Measurements from ENCODE around the gene SPTLC1.
"Not testable (repeated sequence)": the region's sequence is repeated elsewhere in the genome, so short reads cannot be mapped to it uniquely, and the experiment has no call there.

SPTLC1 gene

GRCh38 chr9:92140074-92140753, 25.0 kb upstream of the SPTLC1 start:
- DNase-seq: peak; percentile 90

DNA sequence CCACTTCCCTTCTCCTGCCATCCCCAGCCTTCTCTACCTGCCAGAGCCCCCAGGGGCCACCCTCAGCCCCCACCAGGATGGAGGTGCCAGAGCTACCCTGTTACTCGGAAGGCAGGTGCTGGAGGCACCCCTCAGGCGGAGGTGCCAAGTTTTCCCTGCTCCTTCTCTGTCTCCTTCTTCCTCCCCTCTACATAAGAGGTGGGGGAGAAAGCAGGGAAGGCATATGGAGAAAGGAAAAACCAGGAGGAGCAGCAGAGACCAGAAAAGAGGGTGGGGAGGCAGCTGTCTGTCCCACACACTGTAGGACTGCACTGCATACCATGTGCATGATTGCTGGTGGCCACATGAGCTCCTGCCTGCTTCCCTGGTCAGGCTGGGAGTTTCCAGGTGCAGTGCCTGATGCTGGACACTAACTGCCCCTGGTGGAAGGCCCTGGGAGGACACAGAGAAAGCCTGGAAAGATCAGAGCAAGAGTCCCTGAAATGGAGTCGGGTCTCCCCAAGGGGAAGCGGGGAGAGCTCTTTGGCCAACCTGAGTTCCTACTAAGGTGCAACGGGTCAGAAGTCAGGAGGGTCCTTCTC, 23.8 kb upstream of the SPTLC1 start:
- DNase-seq: not testable (repeated sequence)

- peak; percentile 87 for DNase-seq
Measured at GRCh38 chr9:92138157-92138959, 23.1 kb upstream of the SPTLC1 start.

GRCh38 chr9:92136184-92136858, 21.1 kb upstream of the SPTLC1 start:
- DNase-seq: no peak

DNA sequence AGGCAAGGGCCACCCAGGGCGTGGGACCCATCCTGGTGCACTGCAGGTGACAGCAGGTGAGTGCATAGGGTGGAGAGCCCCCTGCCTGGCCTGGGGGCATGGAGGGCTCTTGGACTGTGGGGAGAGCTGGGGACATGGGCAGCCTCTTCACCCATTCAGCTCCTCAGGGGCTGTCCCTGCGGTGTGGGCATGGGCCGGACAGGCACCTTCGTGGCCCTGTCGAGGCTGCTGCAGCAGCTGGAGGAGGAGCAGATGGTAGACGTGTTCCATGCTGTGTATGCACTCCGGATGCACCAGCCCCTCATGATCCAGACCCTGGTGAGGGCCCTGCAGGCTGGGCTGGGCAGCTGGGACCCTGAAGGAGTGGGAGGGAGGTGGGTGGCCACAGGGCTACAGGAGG, 20.4 kb upstream of the SPTLC1 start:
- DNase-seq: no peak

DNA sequence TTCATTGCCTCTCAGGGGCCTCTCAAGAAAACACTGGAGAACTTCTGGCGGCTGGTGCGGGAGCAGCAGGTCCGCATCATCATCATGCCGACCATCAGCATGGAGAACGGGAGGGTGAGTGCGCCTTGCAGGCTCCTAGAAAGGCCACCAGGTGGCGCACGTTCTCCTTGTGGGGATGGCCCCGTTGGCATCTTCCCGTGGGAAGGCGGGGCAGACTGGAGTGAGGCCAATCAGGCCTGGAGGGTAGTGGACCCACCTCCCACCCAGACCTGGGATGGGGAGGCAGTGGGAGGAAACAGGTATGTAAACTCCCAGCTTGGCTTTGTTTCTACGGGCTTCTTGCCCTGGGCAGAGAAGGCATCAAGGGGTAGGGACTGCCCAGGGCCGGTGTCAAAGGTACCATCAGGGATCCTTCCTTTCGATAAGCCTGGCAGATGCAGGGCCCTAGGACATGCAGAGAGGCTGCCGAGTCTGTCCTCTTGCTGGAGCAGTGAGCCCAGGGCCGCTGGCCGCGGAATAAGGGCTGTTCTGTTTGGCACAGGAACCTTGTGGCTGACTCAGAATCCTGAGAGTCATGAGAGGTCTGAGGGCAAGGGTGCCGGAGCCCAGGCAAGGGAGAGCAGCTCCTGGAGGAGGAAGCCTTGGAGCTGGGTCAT, 18.9 kb upstream of the SPTLC1 start:
- DNase-seq: peak; percentile 88

- DNase-seq: not testable (repeated sequence)
Measured at GRCh38 chr9:92132913-92133312, 17.7 kb upstream of the SPTLC1 start.

GRCh38 chr9:92132501-92132900, 17.3 kb upstream of the SPTLC1 start:
- DNase-seq: no peak

- DNase-seq: no peak
Measured at GRCh38 chr9:92122800-92123199, 7.6 kb upstream of the SPTLC1 start.

DNA sequence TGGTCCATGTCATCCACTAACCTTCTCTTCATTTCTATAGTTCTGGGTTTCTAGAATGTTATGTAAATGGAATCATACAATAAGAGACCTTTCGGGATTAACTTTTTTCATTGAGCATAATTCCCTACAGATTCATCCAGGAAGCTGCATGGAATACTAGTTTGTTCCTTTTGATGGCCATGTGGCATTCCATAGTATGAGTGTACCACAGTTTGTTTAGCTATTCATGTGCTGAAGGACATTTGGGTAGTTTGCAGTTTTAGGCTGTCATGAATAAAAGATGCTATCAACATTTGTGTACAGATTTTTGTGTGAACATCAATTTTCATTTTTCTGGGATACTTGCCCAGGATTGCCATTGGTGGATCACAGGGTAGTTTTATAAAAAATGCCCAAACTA, 6.8 kb upstream of the SPTLC1 start:
- no peak for DNase-seq

GRCh38 chr9:92121265-92121664, 6.1 kb upstream of the SPTLC1 start:
- DNase-seq: no peak

GRCh38 chr9:92120138-92120537, 4.9 kb upstream of the SPTLC1 start:
- no peak for DNase-seq

DNA sequence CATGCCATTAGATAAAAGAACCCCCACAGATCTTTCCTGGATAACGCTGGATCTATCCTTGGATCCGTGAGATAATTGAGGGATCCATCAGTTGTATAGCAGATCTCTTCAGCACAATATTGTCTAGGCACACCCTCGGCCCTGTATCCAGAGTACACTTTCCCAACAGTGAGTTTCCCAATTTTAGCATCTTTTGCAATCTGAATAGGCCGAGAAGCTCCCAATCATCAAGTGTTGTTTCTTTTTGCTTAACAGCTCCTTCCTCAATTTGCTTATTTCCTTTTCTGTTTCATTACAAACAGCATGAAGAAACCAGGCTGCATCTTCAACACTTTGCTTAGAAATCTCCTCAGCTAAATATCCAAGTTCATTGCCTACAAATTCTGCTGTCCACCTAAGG, 4.4 kb upstream of the SPTLC1 start:
- no peak for DNase-seq

- no peak for DNase-seq
Measured at GRCh38 chr9:92108122-92108521, 7.1 kb downstream of the SPTLC1 start.

DNA sequence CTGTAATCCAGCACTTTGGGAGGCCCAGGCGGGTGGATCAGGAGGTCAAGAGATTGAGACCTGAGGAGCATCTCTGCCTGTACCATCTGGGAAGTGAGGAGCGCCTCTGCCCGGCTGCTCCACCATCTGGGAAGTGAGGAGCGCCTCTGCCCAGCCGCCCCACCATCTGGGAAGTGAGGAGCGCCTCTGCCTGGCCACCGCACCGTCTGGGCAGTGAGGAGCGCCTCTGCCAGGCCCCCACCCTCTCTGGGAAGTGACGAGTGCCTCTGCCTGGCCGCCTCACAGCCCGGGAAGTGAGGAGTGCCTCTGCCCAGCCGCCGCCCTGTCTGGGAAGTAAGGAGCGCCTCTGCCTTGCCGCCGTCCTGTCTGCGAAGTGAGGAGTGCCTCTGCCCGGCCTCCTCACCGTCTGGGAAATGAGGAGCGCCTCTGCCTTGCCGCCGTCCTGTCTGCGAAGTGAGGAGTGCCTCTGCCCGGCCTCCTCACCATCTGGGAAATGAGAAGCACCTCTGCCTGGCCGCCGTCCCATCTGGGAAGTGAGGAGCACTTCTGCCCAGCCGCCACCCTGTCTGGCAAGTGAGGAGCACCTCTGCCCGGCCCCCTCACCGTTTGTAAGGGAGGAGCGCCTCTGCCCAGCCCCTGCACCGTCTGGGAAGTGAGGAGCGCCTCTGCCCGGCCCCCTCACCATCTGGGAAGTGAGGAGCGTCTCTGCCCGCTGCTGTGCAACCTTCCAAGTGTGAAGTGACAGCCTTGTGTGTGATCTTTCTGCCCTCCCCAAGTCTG, 9.6 kb downstream of the SPTLC1 start:
- not testable (repeated sequence) for DNase-seq

DNA sequence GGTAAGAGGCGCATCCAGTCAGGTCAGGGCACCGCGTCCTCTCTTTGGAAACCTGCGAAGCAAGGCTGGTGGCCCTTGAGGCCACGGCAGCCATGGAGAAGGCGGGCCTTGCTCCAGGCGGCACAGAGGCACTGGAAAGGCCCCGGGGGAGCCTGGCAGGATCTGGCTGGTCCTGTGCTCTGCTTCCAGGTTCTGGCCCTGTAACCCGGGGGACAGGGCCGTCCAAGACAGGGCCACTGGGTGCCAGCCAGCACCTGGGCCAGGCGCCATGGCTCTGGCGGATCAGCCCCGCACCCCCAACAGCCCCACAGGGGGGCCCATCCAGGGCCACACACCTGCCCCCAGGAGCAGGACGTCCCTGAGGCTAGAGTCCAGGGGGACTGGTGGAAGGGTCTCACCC, 11.6 kb downstream of the SPTLC1 start:
- DNase-seq: not testable (repeated sequence)

- no peak for DNase-seq
Measured at GRCh38 chr9:92100237-92100911, 14.8 kb downstream of the SPTLC1 start.

- DNase-seq: no peak
Measured at GRCh38 chr9:92098638-92099037, 16.6 kb downstream of the SPTLC1 start.

DNA sequence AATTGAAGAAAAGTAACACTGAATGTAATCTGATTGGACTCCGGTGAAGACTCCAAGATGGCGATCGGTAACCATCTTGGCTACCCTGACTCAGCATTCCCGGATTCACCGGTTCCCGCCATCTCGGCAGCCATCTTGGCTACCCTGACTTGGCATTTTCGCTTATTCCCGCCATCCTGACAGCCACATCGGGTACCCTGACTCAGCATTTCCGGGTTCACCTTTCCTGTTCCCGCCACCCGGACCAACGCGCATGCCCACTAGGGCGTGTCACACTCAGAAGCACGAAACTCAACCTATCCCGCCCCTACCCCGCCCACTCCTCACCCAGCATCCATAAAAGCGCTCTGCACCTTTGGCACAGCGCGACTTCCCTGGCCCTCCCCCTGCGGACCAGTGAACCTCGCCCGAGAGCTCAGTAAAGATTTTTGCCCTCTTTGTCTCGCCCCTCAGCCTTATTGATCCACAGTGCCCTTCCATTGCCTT, 17.2 kb downstream of the SPTLC1 start:
- peak; percentile 88 for DNase-seq

- no peak for DNase-seq
Measured at GRCh38 chr9:92095236-92095635, 20.0 kb downstream of the SPTLC1 start.

DNA sequence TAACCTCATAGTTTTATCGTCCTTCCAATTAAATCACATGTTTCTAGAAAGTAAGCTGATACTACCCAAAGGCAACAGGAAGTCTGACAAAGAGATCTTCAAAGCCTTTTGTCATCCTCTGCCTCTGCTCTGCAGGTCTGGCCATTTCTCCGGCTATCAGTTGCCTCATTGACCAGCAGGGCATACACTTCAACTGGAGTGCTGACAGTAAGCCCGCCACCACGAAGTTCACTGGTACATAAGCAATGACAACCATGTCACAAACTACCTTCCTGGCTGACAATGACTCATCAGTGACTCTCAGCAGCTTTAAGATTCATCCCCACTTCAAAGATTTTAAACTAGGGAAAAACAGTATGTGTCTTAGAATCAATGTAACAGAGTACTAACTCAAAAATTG, 20.6 kb downstream of the SPTLC1 start:
- no peak for DNase-seq
